Measurements from ENCODE around the gene FLT1. TPM values are rescaled to one million over a fixed set of nuclear protein-coding genes. Genes with fewer than 3 reads are reported as not detected.

FLT1 gene
- total RNA-seq, 1 experiment from 2014 or later, result 0.25 TPM

GRCh38 chr13:28380319-28380718 is 114.6 kb downstream of the FLT1 start:
- Histone ChIP-seq H3K9me3 (ENCODE audit: control insufficient read depth in 1 of 2, insufficient read depth in 1 of 2, low read depth in 1 of 2, low read length in 2 of 2) (no peaks in the 10 kb centered on the region), H3K4me2 (ENCODE audit: low read length) (no peak overlapping the region), H3K27ac (ENCODE audit: low read depth, low read length) (no peak overlapping the region), H3K4me1 (ENCODE audit: control insufficient read depth in 1 of 2, insufficient read depth in 2 of 2, low read length in 2 of 2) (no peaks in the 10 kb centered on the region; a peak in 1 of 4 replicates), H2AFZ (ENCODE audit: low read depth, low read length, poor library complexity, severe bottlenecking) (no peak overlapping the region), H3K9ac (ENCODE audit: low read length) (no peak overlapping the region), H3K79me2 (ENCODE audit: insufficient read depth, low read length) (no peaks in the 10 kb centered on the region), H3K9me2 (ENCODE audit: insufficient read depth) (no peaks in the 10 kb centered on the region), H3K36me3 (ENCODE audit: control insufficient read depth in 1 of 2, insufficient read depth in 2 of 2, low read length in 2 of 2) (no peaks in the 10 kb centered on the region), H3K27me3 (ENCODE audit: insufficient read depth, low read length) (no peaks in the 10 kb centered on the region; the same call in 1 of the 2 replicates), H3K4me3 (replicated peaks in 1 of 2; ENCODE audit: low read depth in 1 of 2, low read length in 2 of 2) (no peak overlapping the region), H4K20me1 (ENCODE audit: insufficient read depth) (no peaks in the 10 kb centered on the region)
- RAD21 ChIA-PET (ENCODE audit: low non-redundant PET in 1 of 2, low total read pairs in 2 of 2, uncharacterized antibody in 2 of 2, unreplicated experiment in 2 of 2), result no interaction called here
- intact Hi-C loops (cut with micrococcal nuclease), result no loop called here
- no peak for ATAC-seq
- DNase-seq (ENCODE audit: low read depth, low spot score), result no peak
- TF ChIP-seq SP1 (IDR thresholded peaks at IDR 0.05; ENCODE audit: low read depth), result no peak
- no peak for TF ChIP-seq JUND (IDR thresholded peaks at IDR 0.05)
- no peak for TF ChIP-seq MAX (IDR thresholded peaks at IDR 0.05)
- TF ChIP-seq EZH2phosphoT487 (IDR thresholded peaks at IDR 0.05; ENCODE audit: borderline replicate concordance), result no peak
- TF ChIP-seq FOSL1 (IDR thresholded peaks at IDR 0.05; ENCODE audit: low read depth), result no peak
- TF ChIP-seq POLR2A (IDR thresholded peaks at IDR 0.05; ENCODE audit: borderline replicate concordance, extremely low read depth, insufficient read depth, insufficient read length), result no peak
- TF ChIP-seq CBX3 (IDR thresholded peaks at IDR 0.05; ENCODE audit: low read depth), result no peak
- no peak for TF ChIP-seq EGR1 (IDR thresholded peaks at IDR 0.05; ENCODE audit: low read depth)
- TF ChIP-seq ELF1 (IDR thresholded peaks at IDR 0.05; ENCODE audit: borderline replicate concordance, low read depth), result no peak
- no peak for TF ChIP-seq ZNF274 (IDR thresholded peaks at IDR 0.05; ENCODE audit: low read depth, low read length)
- CTCF ChIA-PET, result no interaction called here
- no TSS peak for BruUV-seq (replicated peaks)
- POLR2A ChIA-PET, result no interaction called here

- RAD21 ChIA-PET (ENCODE audit: low non-redundant PET in 1 of 2, low total read pairs in 2 of 2, uncharacterized antibody in 2 of 2, unreplicated experiment in 2 of 2), result no interaction called here
- intact Hi-C loops (cut with micrococcal nuclease), result no loop called here
- TF ChIP-seq ELF1 (IDR thresholded peaks at IDR 0.05; ENCODE audit: borderline replicate concordance, low read depth), result no peak
- TF ChIP-seq FOSL1 (IDR thresholded peaks at IDR 0.05; ENCODE audit: low read depth), result no peak
- TF ChIP-seq REST (IDR thresholded peaks at IDR 0.05; ENCODE audit: low read depth), result no peak
- TF ChIP-seq EZH2phosphoT487 (IDR thresholded peaks at IDR 0.05; ENCODE audit: borderline replicate concordance), result no peak
- no peak for TF ChIP-seq CBX3 (IDR thresholded peaks at IDR 0.05; ENCODE audit: low read depth)
- no peak for TF ChIP-seq POLR2A (IDR thresholded peaks at IDR 0.05; ENCODE audit: borderline replicate concordance, extremely low read depth, insufficient read depth, insufficient read length)
- TF ChIP-seq TCF7L2 (IDR thresholded peaks at IDR 0.05; ENCODE audit: borderline replicate concordance, extremely low read depth, insufficient read depth, insufficient read length), result no peak
- no peak for TF ChIP-seq SIN3A (IDR thresholded peaks at IDR 0.05; ENCODE audit: low read depth)
- no peak for TF ChIP-seq CTCF (IDR thresholded peaks at IDR 0.05 in 2 of 3, conservative IDR thresholded peaks at IDR 0.05 in 1 of 3; ENCODE audit: borderline replicate concordance in 1 of 3, insufficient read depth in 1 of 3, low read depth in 2 of 3, low read length in 2 of 3)
- TF ChIP-seq SP1 (IDR thresholded peaks at IDR 0.05; ENCODE audit: low read depth), result no peak
Measured at GRCh38 chr13:28379371-28380083, 115.4 kb downstream of the FLT1 start.

More at GRCh38 chr13:28379371-28380083, 115.4 kb downstream of the FLT1 start:
- no peaks in the 10 kb centered on the region; a peak in 1 of 4 replicates for H3K4me1 ChIP-seq (ENCODE audit: control insufficient read depth in 1 of 2, insufficient read depth in 2 of 2, low read length in 2 of 2)
- H3K9ac ChIP-seq (ENCODE audit: low read length), result no peak overlapping the region
- no peaks in the 10 kb centered on the region; the same call in 1 of the 2 replicates for H3K27me3 ChIP-seq (ENCODE audit: insufficient read depth, low read length)
- no peak for ATAC-seq
- H3K9me2 ChIP-seq (ENCODE audit: insufficient read depth), result no peaks in the 10 kb centered on the region
- no peaks in the 10 kb centered on the region for H3K79me2 ChIP-seq (ENCODE audit: insufficient read depth, low read length)
- H3K4me3 ChIP-seq (replicated peaks in 1 of 2; ENCODE audit: low read depth in 1 of 2, low read length in 2 of 2), result no peak overlapping the region
- POLR2A ChIA-PET, result no interaction called here
- H3K27ac ChIP-seq (ENCODE audit: low read depth, low read length), result no peak overlapping the region
- no peaks in the 10 kb centered on the region for H3K36me3 ChIP-seq (ENCODE audit: control insufficient read depth in 1 of 2, insufficient read depth in 2 of 2, low read length in 2 of 2)
- H2AFZ ChIP-seq (ENCODE audit: low read depth, low read length, poor library complexity, severe bottlenecking), result no peak overlapping the region
- CTCF ChIA-PET, result no interaction called here
- H4K20me1 ChIP-seq (ENCODE audit: insufficient read depth), result no peaks in the 10 kb centered on the region
- DNase-seq (ENCODE audit: low read depth, low spot score), result no peak
- BruUV-seq (replicated peaks), result no TSS peak
- H3K4me2 ChIP-seq (ENCODE audit: low read length), result no peak overlapping the region
- H3K9me3 ChIP-seq (ENCODE audit: control insufficient read depth in 1 of 2, insufficient read depth in 1 of 2, low read depth in 1 of 2, low read length in 2 of 2), result no peaks in the 10 kb centered on the region
